Measurements from ENCODE around the gene CYP4F3. TPM values are rescaled to one million over a fixed set of nuclear protein-coding genes. Genes with fewer than 3 reads are reported as not detected.

Gene CYP4F3
- total RNA-seq, 1 donor: not detected

DNA sequence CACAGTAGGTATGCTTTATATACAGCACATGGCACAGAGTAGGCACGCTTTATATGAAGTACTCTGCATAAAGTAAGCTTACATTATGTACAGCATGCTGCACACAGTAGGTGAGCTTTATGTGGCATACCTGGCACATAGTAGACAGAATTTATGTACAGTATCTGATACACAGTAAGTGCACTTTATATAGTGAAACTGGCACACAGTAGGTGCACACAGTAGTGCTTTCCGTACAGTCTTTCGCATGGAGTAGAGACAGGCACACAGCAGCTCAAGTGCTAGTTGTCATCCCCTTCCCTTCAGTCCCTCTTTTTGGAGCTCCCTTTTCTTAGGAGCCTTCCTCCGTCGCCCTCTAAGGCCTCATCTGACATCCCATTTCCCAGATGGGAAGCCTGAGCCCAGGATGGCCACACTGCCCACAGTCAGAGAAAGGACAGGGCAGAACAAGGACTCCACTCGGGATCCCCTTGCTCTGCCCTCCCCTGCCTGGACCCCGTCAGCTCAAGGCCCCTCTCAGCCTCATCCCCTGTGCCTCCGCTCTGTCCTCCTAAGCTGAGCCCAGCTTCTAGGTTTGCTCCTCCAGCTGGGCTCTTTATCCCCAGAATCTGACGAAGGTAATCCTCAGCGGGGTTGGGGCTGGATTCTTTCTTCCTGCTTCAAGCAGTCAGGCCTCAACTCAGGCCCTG is 31.3 kb downstream of the CYP4F3 start:
- TF ChIP-seq, protein P1, sequence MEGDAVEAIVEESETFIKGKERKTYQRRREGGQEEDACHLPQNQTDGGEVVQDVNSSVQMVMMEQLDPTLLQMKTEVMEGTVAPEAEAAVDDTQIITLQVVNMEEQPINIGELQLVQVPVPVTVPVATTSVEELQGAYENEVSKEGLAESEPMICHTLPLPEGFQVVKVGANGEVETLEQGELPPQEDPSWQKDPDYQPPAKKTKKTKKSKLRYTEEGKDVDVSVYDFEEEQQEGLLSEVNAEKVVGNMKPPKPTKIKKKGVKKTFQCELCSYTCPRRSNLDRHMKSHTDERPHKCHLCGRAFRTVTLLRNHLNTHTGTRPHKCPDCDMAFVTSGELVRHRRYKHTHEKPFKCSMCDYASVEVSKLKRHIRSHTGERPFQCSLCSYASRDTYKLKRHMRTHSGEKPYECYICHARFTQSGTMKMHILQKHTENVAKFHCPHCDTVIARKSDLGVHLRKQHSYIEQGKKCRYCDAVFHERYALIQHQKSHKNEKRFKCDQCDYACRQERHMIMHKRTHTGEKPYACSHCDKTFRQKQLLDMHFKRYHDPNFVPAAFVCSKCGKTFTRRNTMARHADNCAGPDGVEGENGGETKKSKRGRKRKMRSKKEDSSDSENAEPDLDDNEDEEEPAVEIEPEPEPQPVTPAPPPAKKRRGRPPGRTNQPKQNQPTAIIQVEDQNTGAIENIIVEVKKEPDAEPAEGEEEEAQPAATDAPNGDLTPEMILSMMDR (IDR thresholded peaks at IDR 0.05; ENCODE audit: extremely low read depth, low read depth, low read length): no peak
- Histone ChIP-seq H3K9me3 (ENCODE audit: low read depth, low read length) (no peaks in the 10 kb centered on the region), H3K4me1 (ENCODE audit: insufficient read depth, low read length) (no peaks in the 10 kb centered on the region), H3K27me3 (ENCODE audit: insufficient read depth, low read length) (no peaks in the 10 kb centered on the region), H2AFZ (ENCODE audit: low read length) (no peak overlapping the region), H3K79me2 (ENCODE audit: insufficient read depth, low read length) (no peaks in the 10 kb centered on the region), H3K4me3 (ENCODE audit: insufficient read depth, low read length) (no peak overlapping the region), H3K4me2 (ENCODE audit: insufficient read depth, low read length) (no peak overlapping the region), H4K20me1 (ENCODE audit: insufficient read depth, low read length) (no peaks in the 10 kb centered on the region), H3K36me3 (ENCODE audit: insufficient read depth, low read length) (no peaks in the 10 kb centered on the region), H3K27ac (ENCODE audit: low read depth, low read length) (no peak overlapping the region)
- DNase-seq (ENCODE audit: insufficient read length, low spot score, missing footprints): no peak

- Histone ChIP-seq H3K36me3 (ENCODE audit: insufficient read depth, low read length) (no peaks in the 10 kb centered on the region), H3K27me3 (ENCODE audit: insufficient read depth, low read length) (no peaks in the 10 kb centered on the region), H3K27ac (ENCODE audit: low read depth, low read length) (no peak within 1 kb of the TSS), H4K20me1 (ENCODE audit: insufficient read depth, low read length) (no peaks in the 10 kb centered on the region), H3K4me3 (ENCODE audit: insufficient read depth, low read length) (no peak within 1 kb of the TSS), H3K4me2 (ENCODE audit: insufficient read depth, low read length) (no peak within 1 kb of the TSS), H3K9me3 (ENCODE audit: low read depth, low read length) (no peaks in the 10 kb centered on the region), H3K79me2 (ENCODE audit: insufficient read depth, low read length) (no peaks in the 10 kb centered on the region), H3K4me1 (ENCODE audit: insufficient read depth, low read length) (no peaks in the 10 kb centered on the region), H2AFZ (ENCODE audit: low read length) (no peak within 1 kb of the TSS)
- TF ChIP-seq, protein P1 (IDR thresholded peaks at IDR 0.05; ENCODE audit: extremely low read depth, low read depth, low read length): no peak
- DNase-seq (ENCODE audit: insufficient read length, low spot score, missing footprints): peak; percentile 39
These were observed 32.0 kb downstream of the CYP4F3 start, which contains the start of gene CYP4F12 for GRCh38 chr19:15672580-15673175. Gene CYP4F12, plus strand, starts transcription at chr19:15673087. Its CDS starts 443 bp downstream, at chr19:15673530.

DNA sequence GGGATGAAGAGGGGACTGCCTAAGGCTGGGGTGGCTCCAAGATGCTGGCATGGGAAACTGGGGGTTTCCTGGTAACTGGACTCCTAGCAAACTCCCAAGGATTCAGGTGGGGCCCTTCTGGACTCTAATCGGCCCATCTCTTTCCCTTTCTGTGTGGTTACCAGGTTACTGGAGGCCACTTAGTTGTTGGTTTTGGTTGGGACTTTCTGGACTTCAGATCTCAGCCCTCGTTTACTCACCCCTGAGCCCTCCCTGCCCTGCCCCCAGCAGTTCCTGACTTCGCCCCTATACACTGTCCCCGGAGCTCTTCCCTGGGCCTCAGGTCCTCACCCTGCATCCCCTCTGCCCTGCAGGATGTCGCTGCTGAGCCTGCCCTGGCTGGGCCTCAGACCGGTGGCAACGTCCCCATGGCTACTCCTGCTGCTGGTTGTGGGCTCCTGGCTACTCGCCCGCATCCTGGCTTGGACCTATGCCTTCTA is 32.5 kb downstream of the CYP4F3 start:
- DNase-seq (ENCODE audit: insufficient read length, low spot score, missing footprints): no peak
- Histone ChIP-seq H3K9me3 (ENCODE audit: low read depth, low read length) (no peaks in the 10 kb centered on the region), H3K4me2 (ENCODE audit: insufficient read depth, low read length) (no peak overlapping the region), H3K36me3 (ENCODE audit: insufficient read depth, low read length) (no peaks in the 10 kb centered on the region), H2AFZ (ENCODE audit: low read length) (no peak overlapping the region), H3K27me3 (ENCODE audit: insufficient read depth, low read length) (no peaks in the 10 kb centered on the region), H3K4me3 (ENCODE audit: insufficient read depth, low read length) (no peak overlapping the region), H3K4me1 (ENCODE audit: insufficient read depth, low read length) (no peaks in the 10 kb centered on the region), H3K79me2 (ENCODE audit: insufficient read depth, low read length) (no peaks in the 10 kb centered on the region), H3K27ac (ENCODE audit: low read depth, low read length) (no peak overlapping the region), H4K20me1 (ENCODE audit: insufficient read depth, low read length) (no peaks in the 10 kb centered on the region)
- TF ChIP-seq, protein P1 (IDR thresholded peaks at IDR 0.05; ENCODE audit: extremely low read depth, low read depth, low read length): no peak

DNA sequence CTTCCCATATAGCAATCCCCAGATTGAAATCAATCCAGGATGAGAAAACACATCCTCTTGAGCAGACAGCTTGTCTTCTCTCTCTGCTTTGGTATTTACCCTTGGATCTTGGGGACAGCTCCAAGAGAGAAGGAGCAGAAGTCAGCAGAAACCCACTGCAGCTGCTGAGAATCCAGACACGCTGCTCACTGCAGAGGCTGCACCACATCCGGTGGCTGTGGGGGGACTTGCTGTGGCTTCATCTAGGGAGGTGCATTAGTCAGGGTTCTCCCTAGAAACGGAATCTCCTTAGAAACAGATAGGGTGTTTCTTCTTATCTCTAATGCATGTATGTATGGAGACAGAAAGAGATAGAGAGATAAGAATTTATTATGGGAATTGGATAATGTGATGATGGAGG is 34.9 kb downstream of the CYP4F3 start:
- DNase-seq (ENCODE audit: insufficient read length, low spot score, missing footprints): no peak
- Histone ChIP-seq H3K79me2 (ENCODE audit: insufficient read depth, low read length) (no peaks in the 10 kb centered on the region), H3K36me3 (ENCODE audit: insufficient read depth, low read length) (no peaks in the 10 kb centered on the region), H3K4me1 (ENCODE audit: insufficient read depth, low read length) (no peaks in the 10 kb centered on the region), H3K9me3 (ENCODE audit: low read depth, low read length) (no peaks in the 10 kb centered on the region), H4K20me1 (ENCODE audit: insufficient read depth, low read length) (no peaks in the 10 kb centered on the region), H3K27ac (ENCODE audit: low read depth, low read length) (no peak overlapping the region), H3K4me2 (ENCODE audit: insufficient read depth, low read length) (no peak overlapping the region), H3K4me3 (ENCODE audit: insufficient read depth, low read length) (no peak overlapping the region), H2AFZ (ENCODE audit: low read length) (no peak overlapping the region), H3K27me3 (ENCODE audit: insufficient read depth, low read length) (no peaks in the 10 kb centered on the region)
- TF ChIP-seq, protein P1 (IDR thresholded peaks at IDR 0.05; ENCODE audit: extremely low read depth, low read depth, low read length): no peak
